Measurements from ENCODE around the gene SKP2.

- TF ChIP-seq ARNTL (CRISPR knock-in tag; IDR thresholded peaks at IDR 0.05; ENCODE audit: borderline replicate concordance, low read depth) = no peak
- TF ChIP-seq ZFP3 (CRISPR knock-in tag; IDR thresholded peaks at IDR 0.05) = no peak
- no peak for TF ChIP-seq ZNF8 (CRISPR knock-in tag; IDR thresholded peaks at IDR 0.05)
Measured at GRCh38 chr5:36152324-36153297, 700 bp downstream of the SKP2 start.

Measured in SK-N-SH treated with all-trans-retinoic acid at 6 μM for 48 hours (cell line).